ENCODE data around the gene SH3TC2.
"Not testable (repeated sequence)": the region's sequence is repeated elsewhere in the genome, so short reads cannot be mapped to it uniquely, and the experiment has no call there.

Gene SH3TC2

DNA sequence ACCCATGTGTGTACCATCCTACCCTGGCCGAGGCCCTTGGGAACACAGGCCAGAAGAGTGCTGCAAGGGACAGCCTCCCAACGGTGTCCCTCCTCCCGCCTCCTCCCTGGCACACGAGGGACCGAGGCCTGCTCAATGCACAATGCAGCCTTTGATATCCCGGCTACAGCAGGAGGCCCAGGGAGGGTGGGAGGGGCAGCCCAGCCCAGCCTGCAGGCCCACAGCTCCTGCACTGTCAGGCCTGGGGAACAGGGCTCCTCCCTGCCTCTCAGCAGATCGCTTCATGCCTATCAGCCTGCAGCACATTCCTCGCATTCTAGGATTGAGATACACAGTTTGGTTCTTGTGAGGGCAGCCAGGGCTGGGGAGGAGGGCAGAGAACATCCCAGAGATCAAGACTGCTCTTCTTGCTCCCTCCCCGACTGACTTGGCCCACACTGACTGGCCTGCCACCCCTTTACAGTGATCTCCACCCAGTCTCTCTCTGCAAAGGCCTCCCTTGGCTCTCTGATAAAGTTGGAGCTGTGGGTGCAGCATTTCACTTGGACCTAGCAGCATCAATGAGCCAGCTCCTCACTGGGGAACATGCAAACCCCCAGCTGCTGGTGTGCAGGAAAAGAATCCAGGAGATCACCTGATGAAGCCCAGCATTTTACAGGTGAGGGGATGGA is at the start of gene SH3TC2:
SH3TC2 (minus strand) TSS at position 46 of the 671 bp plus-strand sequence; CDS start at position 6, 40 bp downstream.
- peak; percentile 87 for DNase-seq (ENCODE audit: low spot score)

- no peak for DNase-seq (ENCODE audit: low spot score)
Measured at GRCh38 chr5:149110406-149110805, 47.5 kb upstream of the SH3TC2 start.

- peak; percentile 38 for DNase-seq (ENCODE audit: low spot score)
Measured at GRCh38 chr5:149108651-149109280, 45.9 kb upstream of the SH3TC2 start.

DNA sequence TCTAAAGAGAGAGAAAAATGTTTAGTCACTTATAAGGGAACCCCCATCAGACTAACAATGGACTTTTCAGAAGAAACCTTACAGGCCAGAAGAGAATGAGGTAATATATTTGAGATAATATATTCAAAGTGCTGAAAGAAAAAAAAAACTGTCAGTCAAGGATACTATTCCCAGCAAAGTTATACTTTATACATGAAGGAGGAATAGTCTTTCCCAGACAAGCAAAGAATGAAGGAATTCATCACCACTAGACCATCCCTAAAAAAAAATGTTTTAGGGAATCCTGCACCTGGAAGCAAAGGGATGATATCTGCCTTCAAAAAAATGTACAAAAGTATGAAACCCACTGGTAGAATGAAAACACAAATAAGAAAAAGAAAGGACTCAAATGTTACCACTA is 37.5 kb upstream of the SH3TC2 start:
- no peak for DNase-seq (ENCODE audit: low spot score)

DNA sequence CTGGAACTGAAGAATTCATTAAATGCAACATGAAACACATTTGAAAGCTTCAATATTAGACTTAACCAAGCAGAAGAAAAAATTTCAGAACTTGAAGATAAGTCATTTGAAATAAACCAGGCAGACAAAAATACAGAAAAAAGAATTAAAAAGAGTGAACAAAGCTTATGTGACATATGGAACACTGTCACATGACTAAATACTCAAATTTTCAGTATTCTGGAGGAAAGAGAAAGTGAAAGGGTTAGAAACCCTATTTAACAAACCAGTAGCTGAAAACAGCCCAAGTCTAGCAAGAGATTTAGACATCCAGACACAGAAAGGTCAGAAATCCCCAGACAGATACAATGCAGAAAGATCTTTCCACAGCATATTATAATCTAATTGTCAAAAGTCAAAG is 37.1 kb upstream of the SH3TC2 start:
- no peak for DNase-seq (ENCODE audit: low spot score)

DNA sequence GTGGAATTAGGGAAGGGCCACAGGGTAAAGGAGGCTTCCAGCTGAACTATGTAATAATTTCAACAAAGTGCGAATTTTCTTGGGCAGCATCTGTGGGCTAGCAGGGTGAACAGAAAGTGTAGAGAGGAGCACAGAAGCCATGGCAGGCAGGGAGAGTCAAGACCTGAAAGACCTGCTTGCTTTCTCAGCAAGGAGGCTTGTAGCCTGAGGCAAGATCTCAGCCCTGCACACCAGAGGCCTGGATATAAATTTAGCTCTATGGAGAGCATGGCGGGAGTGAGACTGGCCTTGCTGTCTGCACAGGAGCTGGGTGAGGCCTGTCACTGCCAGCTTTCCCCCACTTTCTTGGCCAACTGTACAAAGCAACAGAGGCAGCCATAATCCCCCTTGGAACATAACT is 32.1 kb upstream of the SH3TC2 start:
- DNase-seq (ENCODE audit: low spot score): no peak

DNA sequence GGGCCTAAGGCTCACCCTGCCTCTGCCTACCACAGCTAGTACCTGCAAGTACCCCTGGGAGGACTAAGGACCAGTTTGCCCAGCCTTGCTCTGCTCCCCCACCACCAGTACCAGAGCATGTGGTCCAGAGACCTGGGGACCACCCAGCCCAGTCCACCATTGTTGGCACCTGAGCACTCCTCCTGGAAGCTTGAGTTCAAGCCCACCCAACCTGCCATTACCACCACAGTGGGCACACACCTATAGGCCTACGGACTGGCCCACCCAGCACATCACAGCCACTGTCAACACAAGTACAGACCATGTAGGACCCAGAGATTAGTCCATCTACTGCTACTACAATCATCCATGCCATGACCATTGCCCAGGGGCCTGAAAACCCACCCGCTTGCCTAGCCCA is 30.8 kb upstream of the SH3TC2 start:
- no peak for DNase-seq (ENCODE audit: low spot score)

DNA sequence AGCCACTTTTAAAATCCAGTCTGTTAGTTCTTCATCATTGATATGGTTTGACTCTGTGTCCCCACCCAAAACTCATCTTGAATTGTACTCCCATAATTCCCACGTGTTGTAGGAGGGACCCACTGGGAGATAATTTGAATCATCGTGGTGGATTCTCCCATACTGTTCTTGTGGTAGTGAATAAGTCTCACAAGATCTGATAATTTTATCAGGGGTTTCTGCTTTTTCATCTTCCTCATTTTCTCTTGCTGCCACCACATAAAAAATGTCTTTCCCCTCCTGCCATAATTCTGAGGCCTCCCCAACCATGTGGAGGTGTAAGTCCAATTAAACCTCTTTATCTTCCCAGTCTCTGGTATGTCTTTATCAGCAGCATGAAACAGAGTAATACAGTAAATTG is 26.9 kb upstream of the SH3TC2 start:
- DNase-seq (ENCODE audit: low spot score): no peak

- no peak for DNase-seq (ENCODE audit: low spot score)
Measured at GRCh38 chr5:149088686-149089085, 25.8 kb upstream of the SH3TC2 start.

DNA sequence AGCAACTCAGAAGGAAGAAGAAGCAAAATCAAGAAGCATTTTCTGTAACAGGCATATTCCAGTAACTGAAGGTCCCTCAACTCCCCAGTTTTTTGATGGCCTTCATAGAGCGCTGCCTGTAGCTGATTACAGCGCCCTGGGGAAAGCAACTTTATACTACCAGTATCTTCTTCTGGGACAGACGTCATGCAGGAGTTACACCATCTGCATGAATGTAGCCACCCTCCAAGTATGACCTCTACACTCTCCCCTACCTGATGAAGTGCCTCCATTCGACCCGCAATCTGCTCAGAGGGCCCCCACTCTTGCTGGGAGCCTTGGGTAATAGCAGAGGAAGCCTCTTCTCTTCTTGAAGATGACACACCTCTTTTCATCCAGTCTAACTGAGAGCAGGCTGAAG is 21.0 kb upstream of the SH3TC2 start:
- DNase-seq (ENCODE audit: low spot score): no peak

- DNase-seq (ENCODE audit: low spot score): no peak
Measured at GRCh38 chr5:149082271-149082670, 19.4 kb upstream of the SH3TC2 start.

- DNase-seq (ENCODE audit: low spot score): no peak
Measured at GRCh38 chr5:149080294-149080693, 17.4 kb upstream of the SH3TC2 start.

DNA sequence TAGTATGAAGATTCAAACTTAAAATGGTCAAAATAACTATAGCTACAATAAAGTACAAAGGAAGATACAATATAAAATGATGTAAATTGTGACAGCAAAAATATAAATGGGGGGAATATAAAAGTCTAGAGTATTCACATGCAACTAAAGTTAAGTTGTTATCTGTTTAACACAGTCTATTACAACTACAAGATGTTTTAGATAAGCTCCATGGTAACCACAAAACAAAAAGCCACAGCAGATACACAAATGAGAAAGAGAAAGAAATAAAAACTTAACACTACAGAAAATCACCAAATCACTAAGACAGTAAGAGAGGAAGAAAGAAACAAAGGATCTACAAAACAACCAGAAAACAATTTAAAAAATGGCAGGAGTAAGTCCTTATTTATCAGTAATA is 17.0 kb upstream of the SH3TC2 start:
- no peak for DNase-seq (ENCODE audit: low spot score)

GRCh38 chr5:149074071-149074470 is 11.2 kb upstream of the SH3TC2 start:
- not testable (repeated sequence) for DNase-seq (ENCODE audit: low spot score)

GRCh38 chr5:149073213-149073612 is 10.4 kb upstream of the SH3TC2 start:
- DNase-seq (ENCODE audit: low spot score): no peak

DNA sequence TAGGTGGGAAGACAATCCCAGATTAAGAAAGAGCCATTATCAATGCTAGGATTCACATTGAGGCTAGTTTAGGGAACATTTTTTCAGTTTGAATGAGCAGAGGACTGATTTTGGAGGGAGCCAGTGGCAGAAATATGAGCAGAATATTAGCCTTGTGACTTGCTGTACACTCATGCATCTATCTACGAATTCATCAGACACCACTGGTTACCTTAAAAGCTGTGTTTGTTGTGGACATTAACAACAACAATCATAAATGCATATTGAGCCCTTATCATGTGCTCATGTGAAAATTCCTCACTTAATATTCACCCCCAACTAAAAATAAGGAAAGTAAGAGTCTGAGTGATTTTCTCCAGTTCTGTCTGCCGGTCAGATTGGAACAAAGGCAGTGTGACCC is 9.9 kb upstream of the SH3TC2 start:
- DNase-seq (ENCODE audit: low spot score): no peak

DNA sequence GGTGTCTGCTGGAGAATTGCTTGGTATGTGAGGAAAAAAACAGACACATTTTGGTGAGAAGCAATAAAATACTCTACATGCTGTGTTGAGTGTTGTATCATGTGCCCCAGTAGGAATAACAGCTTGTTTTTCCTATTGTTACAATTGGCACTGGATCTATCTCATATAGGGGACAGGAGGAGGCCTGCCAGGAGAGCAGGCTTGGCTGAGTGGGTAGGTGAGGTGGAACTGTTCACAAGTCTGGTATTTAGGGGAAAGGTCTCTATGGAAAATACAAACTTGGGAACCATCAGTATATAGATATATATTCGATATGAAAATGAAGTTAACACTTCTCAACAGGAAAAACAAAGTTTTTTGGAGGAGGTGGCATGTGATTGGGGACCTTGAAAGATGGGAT is 9.5 kb upstream of the SH3TC2 start:
- DNase-seq (ENCODE audit: low spot score): no peak

- no peak for DNase-seq (ENCODE audit: low spot score)
Measured at GRCh38 chr5:149071756-149072155, 8.9 kb upstream of the SH3TC2 start.

DNA sequence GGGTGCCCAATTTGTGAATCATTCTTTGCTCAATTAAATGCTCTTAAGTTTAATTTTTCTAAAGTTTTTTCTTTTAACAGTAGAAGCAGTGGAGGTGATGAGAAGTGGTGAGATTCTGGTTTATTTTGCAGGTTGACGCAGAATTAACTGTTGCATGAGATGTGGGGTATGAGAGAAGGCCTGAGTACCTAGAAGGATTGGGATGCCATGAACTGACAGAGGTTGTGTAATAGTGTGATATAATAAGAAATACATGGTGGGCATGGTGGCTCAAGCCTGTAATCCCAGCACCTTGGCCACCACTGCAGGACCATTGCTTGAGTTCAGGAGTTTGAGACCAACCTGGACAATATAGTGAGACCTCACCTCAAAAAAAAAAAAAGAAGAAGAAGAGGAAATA is 8.4 kb upstream of the SH3TC2 start:
- no peak for DNase-seq (ENCODE audit: low spot score)

DNA sequence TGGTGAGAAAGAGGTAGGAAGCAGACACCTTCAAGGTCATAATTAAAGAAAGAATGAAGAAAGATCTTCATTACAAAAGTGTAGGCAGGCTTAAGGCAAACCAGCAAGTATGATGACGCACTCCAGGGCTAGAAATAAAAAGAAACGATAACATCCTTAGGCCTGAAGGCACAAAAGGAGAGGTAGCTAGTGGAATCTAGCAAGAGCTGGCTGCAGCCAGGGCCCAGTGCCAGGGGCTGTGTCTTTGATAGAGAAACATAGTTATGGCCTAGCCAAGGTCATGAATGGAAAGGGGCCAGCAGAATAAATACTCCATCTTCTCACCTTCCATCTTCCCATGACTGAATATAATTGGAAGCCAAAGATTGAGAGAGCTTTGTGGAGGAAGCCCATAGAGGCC is 6.8 kb upstream of the SH3TC2 start:
- DNase-seq (ENCODE audit: low spot score): no peak

DNA sequence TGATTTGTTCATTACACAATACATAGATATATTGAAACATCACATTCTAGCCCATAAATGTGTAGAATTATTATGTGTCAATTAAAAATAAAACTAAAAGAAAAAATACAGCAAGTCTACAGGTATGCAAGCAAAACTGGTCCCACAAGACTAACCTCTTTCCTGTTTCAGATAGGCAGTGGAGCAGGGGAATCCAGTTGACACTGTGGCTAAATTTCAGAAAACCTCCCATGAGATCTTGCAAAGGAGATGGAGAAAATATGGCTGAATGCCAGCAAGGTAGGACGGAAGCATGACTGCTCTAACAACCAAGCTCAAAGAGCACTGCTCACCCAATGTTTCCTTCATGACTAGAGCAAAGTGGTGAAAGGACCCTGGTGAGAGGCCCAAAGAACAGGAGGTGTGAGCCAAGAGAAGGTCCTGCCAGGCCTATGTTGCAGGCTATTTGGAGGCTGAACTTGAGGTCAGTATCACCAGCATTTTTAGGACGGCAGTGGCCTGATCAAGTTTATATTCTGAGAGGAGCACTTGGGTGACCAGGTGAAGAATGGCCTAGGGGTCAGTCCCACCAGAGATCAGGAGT is 1.1 kb upstream of the SH3TC2 start:
- DNase-seq (ENCODE audit: low spot score): no peak

GRCh38 chr5:149062371-149063016 is 368 bp downstream of the SH3TC2 start:
- peak; percentile 87 for DNase-seq (ENCODE audit: low spot score)

- no peak for DNase-seq (ENCODE audit: low spot score)
Measured at GRCh38 chr5:149061341-149061740, 1.5 kb downstream of the SH3TC2 start.
